Smooth muscle cell of the coronary artery (primary cell): ENCODE results near the gene DENND2A. TPM values are rescaled to one million over a fixed set of nuclear protein-coding genes. Genes with fewer than 3 reads are reported as not detected.

Source experiments
- total RNA-seq: library from RNA; depleted of rRNA; stranded (reverse); fragments of >200 nt; gene quantifications from 2 replicates; pipeline ENCODE4 v1.2.3, GENCODE V29; 2014; ENCODE audit warnings: low replicate concordance

DENND2A gene, protein sequence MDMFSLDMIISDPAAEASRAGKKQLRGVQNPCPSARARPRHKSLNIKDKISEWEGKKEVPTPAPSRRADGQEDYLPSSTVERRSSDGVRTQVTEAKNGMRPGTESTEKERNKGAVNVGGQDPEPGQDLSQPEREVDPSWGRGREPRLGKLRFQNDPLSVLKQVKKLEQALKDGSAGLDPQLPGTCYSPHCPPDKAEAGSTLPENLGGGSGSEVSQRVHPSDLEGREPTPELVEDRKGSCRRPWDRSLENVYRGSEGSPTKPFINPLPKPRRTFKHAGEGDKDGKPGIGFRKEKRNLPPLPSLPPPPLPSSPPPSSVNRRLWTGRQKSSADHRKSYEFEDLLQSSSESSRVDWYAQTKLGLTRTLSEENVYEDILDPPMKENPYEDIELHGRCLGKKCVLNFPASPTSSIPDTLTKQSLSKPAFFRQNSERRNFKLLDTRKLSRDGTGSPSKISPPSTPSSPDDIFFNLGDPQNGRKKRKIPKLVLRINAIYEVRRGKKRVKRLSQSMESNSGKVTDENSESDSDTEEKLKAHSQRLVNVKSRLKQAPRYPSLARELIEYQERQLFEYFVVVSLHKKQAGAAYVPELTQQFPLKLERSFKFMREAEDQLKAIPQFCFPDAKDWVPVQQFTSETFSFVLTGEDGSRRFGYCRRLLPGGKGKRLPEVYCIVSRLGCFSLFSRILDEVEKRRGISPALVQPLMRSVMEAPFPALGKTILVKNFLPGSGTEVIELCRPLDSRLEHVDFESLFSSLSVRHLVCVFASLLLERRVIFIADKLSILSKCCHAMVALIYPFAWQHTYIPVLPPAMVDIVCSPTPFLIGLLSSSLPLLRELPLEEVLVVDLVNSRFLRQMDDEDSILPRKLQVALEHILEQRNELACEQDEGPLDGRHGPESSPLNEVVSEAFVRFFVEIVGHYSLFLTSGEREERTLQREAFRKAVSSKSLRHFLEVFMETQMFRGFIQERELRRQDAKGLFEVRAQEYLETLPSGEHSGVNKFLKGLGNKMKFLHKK
- 0.75 and 21.8 TPM in 2 replicates for total RNA-seq

DNA sequence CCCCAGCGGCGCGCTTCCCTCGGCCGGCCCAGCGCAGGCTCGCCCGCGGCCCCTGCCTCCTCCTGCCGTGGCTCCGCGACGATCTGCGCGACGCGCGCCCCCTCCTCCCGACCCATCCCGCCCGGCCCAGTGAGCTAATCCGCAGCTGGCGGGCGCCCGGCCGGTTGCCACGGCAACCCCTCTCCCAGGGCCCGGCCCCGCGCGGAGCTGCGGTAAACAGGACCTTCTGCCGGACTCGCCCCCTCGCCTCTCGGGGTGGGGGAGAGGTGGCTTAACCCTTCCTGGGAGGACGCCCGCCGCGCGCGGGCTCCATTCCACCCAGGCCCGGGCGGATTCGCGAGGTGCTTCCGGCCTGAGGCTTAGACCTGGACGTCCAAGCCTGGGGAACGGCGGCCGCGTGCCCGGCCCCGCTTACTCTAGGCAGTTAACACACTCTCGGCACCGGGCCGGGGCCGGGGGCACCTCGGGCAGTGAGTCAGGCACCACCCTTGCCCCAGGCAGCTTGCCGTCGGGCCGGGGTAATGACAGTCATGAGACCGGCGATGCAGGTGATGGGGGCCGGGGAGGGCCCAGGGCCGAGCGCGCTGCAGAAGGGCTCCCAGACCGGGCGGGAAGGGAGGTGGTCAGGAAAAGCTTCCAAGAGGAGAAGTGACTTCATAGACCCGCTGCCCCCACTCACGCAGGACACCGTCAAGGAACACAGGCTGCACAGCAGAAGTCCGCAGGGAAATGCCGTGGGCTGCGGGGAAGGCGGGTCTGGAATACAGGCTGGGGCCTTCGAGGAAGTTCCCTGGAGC lies at the start of gene DENND2A:
DENND2A (minus strand) TSS at position 87 of the 797 bp plus-strand sequence. CDS start 38,416 bp downstream, outside the sequence.

DNA sequence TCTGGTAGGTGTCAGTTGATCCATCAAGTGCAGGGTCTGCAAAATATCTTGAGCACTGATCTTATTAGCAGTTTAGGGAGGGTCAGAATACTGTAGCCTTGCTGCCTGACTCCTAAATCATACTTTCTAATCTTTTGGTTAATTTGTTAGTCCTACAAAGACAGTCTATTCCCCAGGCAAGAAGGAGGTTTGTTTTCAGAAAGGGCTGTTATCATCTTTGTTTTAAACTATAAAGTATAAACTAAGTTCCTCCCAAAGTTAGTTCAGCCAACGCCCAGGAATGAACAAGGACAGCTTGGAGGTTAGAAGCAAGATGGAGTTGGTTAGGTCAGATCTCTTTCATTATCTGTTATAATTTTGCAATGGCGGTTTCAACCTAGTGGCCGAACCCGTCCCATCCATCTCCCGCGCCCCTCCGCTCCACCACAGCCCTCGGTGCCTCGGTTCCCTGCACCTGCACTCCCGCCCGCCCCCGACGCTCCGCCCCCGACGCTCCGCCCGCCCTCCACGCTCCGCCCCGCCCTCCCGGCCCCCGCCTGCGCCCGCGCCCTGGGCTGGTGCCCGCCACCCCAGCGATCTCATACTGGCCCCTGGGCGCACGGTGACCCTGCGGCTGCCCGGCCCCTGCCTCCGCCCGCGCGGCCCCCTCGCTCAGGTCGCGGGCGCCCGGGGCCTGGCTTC lies 31.9 kb upstream of the DENND2A start, which contains the start of gene ADCK2:
ADCK2 (plus strand) TSS at position 564 of the 681 bp plus-strand sequence. CDS start 386 bp downstream, outside the sequence.

DNA sequence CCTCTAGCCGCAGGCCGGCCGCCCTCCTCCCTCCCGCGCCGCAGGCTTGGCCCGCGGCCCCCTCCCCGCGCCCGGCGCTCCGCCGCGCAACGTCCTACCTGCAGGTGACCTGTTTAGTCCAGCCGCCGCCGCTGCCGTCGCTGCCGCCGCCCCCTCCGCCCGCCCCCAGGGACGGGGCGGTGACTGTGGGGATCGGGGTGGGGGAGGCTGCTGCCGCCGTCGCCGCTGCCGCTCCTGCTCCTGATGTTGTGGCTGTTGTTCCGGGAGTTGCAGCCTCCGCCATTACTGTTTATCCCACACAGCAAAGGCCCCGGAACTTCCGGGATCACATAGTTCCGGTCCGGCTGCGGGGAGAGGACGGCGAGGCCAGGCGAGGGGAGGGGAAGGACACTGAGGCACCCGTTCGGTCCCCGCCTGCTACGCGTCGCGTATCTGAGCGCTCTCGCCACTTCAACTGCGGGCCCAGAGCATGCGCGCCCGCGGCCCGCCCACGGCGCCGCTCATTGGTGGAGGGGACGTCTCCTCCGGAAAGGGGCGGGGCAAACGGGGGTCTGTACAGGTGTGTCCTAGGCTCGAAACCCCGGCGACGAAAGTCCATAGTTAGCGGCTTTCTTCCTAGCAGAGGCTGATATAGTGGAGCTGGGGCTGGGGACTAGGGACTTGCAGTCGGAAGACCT lies 161.4 kb downstream of the DENND2A start, which contains the start of gene MKRN1:
MKRN1 (minus strand) TSS at position 444 of the 677 bp plus-strand sequence; CDS start at position 283, 161 bp downstream.

Other genes with a start within 250 kb of the DENND2A start
- gene SLC37A3, start 242.3 kb downstream of the DENND2A start, total RNA-seq: 47.5 and 75.3 TPM in 2 replicates
- gene RAB19, start 236.8 kb downstream of the DENND2A start, total RNA-seq: not detected in 2 replicates
- 56.4 and 106 TPM in 2 replicates for gene MKRN1, start 161.3 kb downstream of the DENND2A start, total RNA-seq
- 13.2 and 24.8 TPM in 2 replicates for gene ADCK2, start 32.1 kb upstream of the DENND2A start, total RNA-seq
- 60.3 and 148 TPM in 2 replicates for gene NDUFB2, start 55.9 kb upstream of the DENND2A start, total RNA-seq